Activated CD4-positive, alpha-beta T cell treated with anti-CD3 and anti-CD28 coated beads, Interleukin-2, amount 10 ng/mL, durations not matched to agents 24 days and 14 days (primary cell): ENCODE data around the gene RABGGTB. TPM values are rescaled to one million over a fixed set of nuclear protein-coding genes. Genes with fewer than 3 reads are reported as not detected.
"Not testable (repeated sequence)": the region's sequence is repeated elsewhere in the genome, so short reads cannot be mapped to it uniquely, and the experiment has no call there.

Experiments
- DNase-seq: peaks from one replicate; pipeline ENCODE4 v3.0.0; 2022
- H3K27ac Mint-ChIP-seq: one replicate; pipeline ENCODE4 v1.8.0; 2022; ENCODE audit warnings: mild to moderate bottlenecking, mixed read lengths
- H3K27me3 Mint-ChIP-seq: one replicate; pipeline ENCODE4 v1.8.0; 2022; ENCODE audit warnings: mixed read lengths
- H3K36me3 Mint-ChIP-seq: one replicate; pipeline ENCODE4 v1.8.0; 2022; ENCODE audit warnings: low read depth, mild to moderate bottlenecking, mixed read lengths
- H3K4me1 Mint-ChIP-seq: one replicate; pipeline ENCODE4 v1.8.0; 2021; ENCODE audit warnings: mixed read lengths
- H3K4me3 Mint-ChIP-seq: one replicate; pipeline ENCODE4 v1.8.0; 2022; ENCODE audit warnings: mild to moderate bottlenecking, moderate library complexity, mixed read lengths
- H3K9me3 Mint-ChIP-seq: one replicate; pipeline ENCODE4 v1.8.0; 2021; ENCODE audit warnings: mixed read lengths
- intact Hi-C: fragments of 100-400 bp; cut with micrococcal nuclease; formaldehyde crosslinking; loops from one replicate; pipeline ENCODE4 v1.15.1; 2023
- total RNA-seq: library from RNA; stranded (reverse); gene quantifications from 2 replicates; pipeline ENCODE4 v1.2.3, GENCODE V29; 2022

RABGGTB gene
- total RNA-seq, 1 donor from 2014 or later = 235 TPM

DNA sequence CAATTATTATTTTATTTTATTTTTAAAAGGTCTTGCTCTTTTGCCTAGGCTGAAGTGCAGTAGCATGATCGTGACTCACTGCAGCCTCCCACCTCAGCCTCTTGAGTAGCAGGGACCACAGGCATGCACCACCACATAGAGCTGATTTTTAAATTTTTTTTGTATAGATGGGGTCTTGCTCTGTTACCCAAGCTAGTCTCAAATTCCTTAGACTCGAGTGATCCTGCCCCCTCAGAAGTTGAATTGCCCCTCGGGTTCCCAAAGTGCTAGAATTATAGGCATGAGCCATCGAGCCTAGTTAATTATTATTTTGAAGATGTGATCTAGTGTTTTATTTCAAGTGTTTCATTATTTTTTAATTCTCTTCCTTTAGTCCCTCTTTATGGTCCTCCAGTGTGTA is 22.9 kb downstream of the RABGGTB start:
- no peak for DNase-seq
- Mint-ChIP-seq H3K27ac (no peak overlapping the region), H3K36me3 (no peaks in the 10 kb centered on the region), H3K4me1 (no peaks in the 10 kb centered on the region), H3K4me3 (no peak overlapping the region), H3K27me3 (no peaks in the 10 kb centered on the region), H3K9me3 (no peaks in the 10 kb centered on the region)
- intact Hi-C loops = no loop called here

- H3K27me3 Mint-ChIP-seq, H3K4me3 Mint-ChIP-seq, H3K27ac Mint-ChIP-seq, intact Hi-C loops, H3K9me3 Mint-ChIP-seq, H3K36me3 Mint-ChIP-seq, H3K4me1 Mint-ChIP-seq, DNase-seq: not testable (repeated sequence)
Measured at GRCh38 chr1:75810113-75810512, 24.1 kb downstream of the RABGGTB start.

- no peak overlapping the region for H3K4me3 Mint-ChIP-seq
- no peak overlapping the region for H3K27ac Mint-ChIP-seq
- no peaks in the 10 kb centered on the region for H3K4me1 Mint-ChIP-seq
- no peaks in the 10 kb centered on the region for H3K9me3 Mint-ChIP-seq
- intact Hi-C loops = no loop called here
- H3K36me3 Mint-ChIP-seq = no peaks in the 10 kb centered on the region
- DNase-seq = no peak
- no peaks in the 10 kb centered on the region for H3K27me3 Mint-ChIP-seq
Measured at GRCh38 chr1:75811211-75811981, 25.3 kb downstream of the RABGGTB start.

DNA sequence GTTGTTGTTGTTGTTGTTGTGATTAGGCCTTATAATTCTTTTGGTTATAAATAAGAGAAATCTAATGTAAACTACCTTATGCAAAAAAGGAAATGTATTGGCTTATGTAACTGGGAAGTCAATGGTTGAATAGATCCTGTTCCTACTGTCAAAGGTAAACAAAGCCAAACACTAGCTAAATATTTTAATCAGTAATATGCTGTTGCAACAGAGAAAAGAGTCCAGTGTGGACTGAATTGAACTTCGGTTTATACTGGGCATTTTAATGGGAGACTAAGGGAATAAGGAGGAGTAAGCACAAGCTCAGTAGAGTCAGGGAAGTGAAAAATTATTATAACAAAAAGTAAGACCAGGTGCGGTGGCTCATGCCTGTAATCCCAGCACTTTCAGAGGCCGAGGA is 26.0 kb downstream of the RABGGTB start:
- no peaks in the 10 kb centered on the region for H3K4me1 Mint-ChIP-seq
- no peaks in the 10 kb centered on the region for H3K27me3 Mint-ChIP-seq
- H3K36me3 Mint-ChIP-seq = no peaks in the 10 kb centered on the region
- no peak overlapping the region for H3K4me3 Mint-ChIP-seq
- intact Hi-C loops = no loop called here
- H3K9me3 Mint-ChIP-seq = no peaks in the 10 kb centered on the region
- DNase-seq = no peak
- no peak overlapping the region for H3K27ac Mint-ChIP-seq

DNA sequence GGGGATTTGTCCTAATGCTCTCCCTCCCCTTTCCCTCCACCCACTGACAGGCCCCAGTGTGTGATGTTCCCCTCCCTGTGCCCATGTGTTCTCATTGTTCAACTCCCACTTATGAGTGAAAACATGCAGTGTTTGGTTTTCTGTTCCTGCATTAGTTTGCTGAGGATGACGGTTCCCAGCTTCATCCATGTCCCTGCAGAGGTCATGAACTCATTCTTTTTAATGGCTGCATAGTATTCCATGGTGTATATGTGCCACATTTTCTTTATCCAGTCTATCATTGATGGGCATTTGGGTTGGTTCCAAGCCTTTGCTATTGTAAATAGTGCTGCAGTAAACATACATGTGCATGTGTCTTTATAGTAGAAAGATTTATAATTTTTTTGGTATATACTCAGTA is 37.5 kb downstream of the RABGGTB start:
- not testable (repeated sequence) for H3K27ac Mint-ChIP-seq, DNase-seq, H3K4me3 Mint-ChIP-seq

GRCh38 chr1:75836528-75837100 is 50.6 kb downstream of the RABGGTB start:
- Mint-ChIP-seq H3K27ac (no peak overlapping the region), H3K4me3 (no peak overlapping the region), H3K9me3 (peaks cover 15% of the 10 kb centered on the region), H3K27me3 (no peaks in the 10 kb centered on the region), H3K4me1 (no peaks in the 10 kb centered on the region), H3K36me3 (no peaks in the 10 kb centered on the region)
- no peak for DNase-seq
- intact Hi-C loops = no loop called here

More for the DNA sequence above, 37.5 kb downstream of the RABGGTB start:
- intact Hi-C loops, H3K27me3 Mint-ChIP-seq, H3K4me1 Mint-ChIP-seq, H3K36me3 Mint-ChIP-seq: not testable (repeated sequence)
- peaks cover 26% of the 10 kb centered on the region for H3K9me3 Mint-ChIP-seq

GRCh38 chr1:75838079-75838478 is 52.0 kb downstream of the RABGGTB start:
- Mint-ChIP-seq H3K36me3 (no peaks in the 10 kb centered on the region), H3K4me3 (no peak overlapping the region), H3K27me3 (no peaks in the 10 kb centered on the region), H3K27ac (no peak overlapping the region), H3K4me1 (no peaks in the 10 kb centered on the region), H3K9me3 (peaks cover 13% of the 10 kb centered on the region)
- no peak for DNase-seq
- intact Hi-C loops = no loop called here

- Mint-ChIP-seq H3K9me3 (peaks cover 8% of the 10 kb centered on the region), H3K4me3 (no peak overlapping the region), H3K36me3 (no peaks in the 10 kb centered on the region), H3K4me1 (no peaks in the 10 kb centered on the region), H3K27me3 (peaks cover 1% of the 10 kb centered on the region), H3K27ac (no peak overlapping the region)
- DNase-seq = no peak
- intact Hi-C loops = no loop called here
Measured at GRCh38 chr1:75841421-75841820, 55.4 kb downstream of the RABGGTB start.

Other genes with a start within 250 kb of the RABGGTB start
- gene SLC44A5, start 175.1 kb upstream of the RABGGTB start, total RNA-seq = not detected in 2 replicates
- 55.3 and 56.7 TPM in 2 replicates for gene ACADM, start 61.5 kb upstream of the RABGGTB start, total RNA-seq
- gene MSH4, start 10.6 kb downstream of the RABGGTB start, total RNA-seq = 0.33 and 0.42 TPM in 2 replicates
- not detected in 2 replicates for gene ASB17, start 146.1 kb downstream of the RABGGTB start, total RNA-seq